Naive thymus-derived CD4-positive, alpha-beta T cell (primary cell): ENCODE measurements around the gene CCDC57. TPM values are rescaled to one million over a fixed set of nuclear protein-coding genes. Genes with fewer than 3 reads are reported as not detected.

Source experiments
- ATAC-seq: fragments of 150-1000 bp; cut with Tn5 transposase; 2 replicates; pipeline ENCODE4 v1.10.0; 2021; ENCODE audit warnings: mild to moderate bottlenecking, moderate library complexity
- CTCF ChIA-PET: fragments of 350-600 bp; sonication (Branson Sonifier 250); formaldehyde crosslinking; loops from one replicate; lab custom pipeline; 2021; ENCODE audit warnings: antibody characterized with exemption; lab: Charles Lee
- POLR2A ChIA-PET: fragments of 350-600 bp; sonication (Branson Sonifier 250); formaldehyde crosslinking; loops from one replicate; lab custom pipeline; 2021; ENCODE audit warnings: antibody characterized with exemption, inconsistent platforms; lab: Charles Lee
- DNase-seq, 9 donors: peaks; one replicate each; pipeline versions ENCODE4 v3.0.0 to v3.0.0-alpha.2; 2020 to 2022; ENCODE audit warnings: mixed read lengths in 1 of 9
- H3K27ac ChIP-seq: one replicate; pipeline ENCODE4 v1.7.0; 2013; ENCODE audit warnings: mild to moderate bottlenecking, low read depth, low read length, moderate library complexity
- H3K27me3 ChIP-seq, 2 donors: one replicate each; pipeline ENCODE4 v1.7.0; 2013; ENCODE audit warnings: low read length in 2 of 2, mild to moderate bottlenecking in 2 of 2, moderate library complexity in 2 of 2; ENCODE audit not compliant: control insufficient read depth in 2 of 2, insufficient read depth in 2 of 2
- H3K36me3 ChIP-seq, 3 experiments: 1 replicate in 2 of 3; 2 replicates in 1 of 3; pipeline ENCODE4 v1.7.0; 2013; ENCODE audit warnings: low read length in 3 of 3, mild to moderate bottlenecking in 3 of 3, moderate library complexity in 1 of 3; ENCODE audit not compliant: insufficient read depth in 3 of 3, control insufficient read depth in 2 of 3
- H3K4me1 ChIP-seq, 2 donors: one replicate each; pipeline ENCODE4 v1.7.0; 2013; ENCODE audit warnings: low read length in 2 of 2, mild to moderate bottlenecking in 2 of 2, moderate library complexity in 1 of 2; ENCODE audit not compliant: control insufficient read depth in 2 of 2, insufficient read depth in 2 of 2
- H3K4me3 ChIP-seq: 2 replicates; pipeline ENCODE4 v1.7.0; 2013; ENCODE audit warnings: mild to moderate bottlenecking, low read length
- H3K9me3 ChIP-seq, 3 experiments: 1 replicate in 2 of 3; 2 replicates in 1 of 3; pipeline ENCODE4 v1.7.0; 2013; ENCODE audit warnings: low read length in 3 of 3; ENCODE audit not compliant: control insufficient read depth in 2 of 3
- H3K27ac Mint-ChIP-seq, 9 donors: one replicate each; pipeline ENCODE4 v1.8.0; 2020 to 2022; ENCODE audit warnings: mixed read lengths in 9 of 9, mild to moderate bottlenecking in 8 of 9, moderate library complexity in 5 of 9, inconsistent platforms in 2 of 9
- H3K27me3 Mint-ChIP-seq, 5 donors: one replicate each; pipeline ENCODE4 v1.8.0; 2021 to 2022; ENCODE audit warnings: mixed read lengths in 5 of 5, mild to moderate bottlenecking in 1 of 5
- H3K36me3 Mint-ChIP-seq, 5 donors: one replicate each; pipeline ENCODE4 v1.8.0; 2020 to 2022; ENCODE audit warnings: mixed read lengths in 5 of 5, mild to moderate bottlenecking in 3 of 5, inconsistent platforms in 1 of 5
- H3K4me1 Mint-ChIP-seq, 7 donors: one replicate each; pipeline ENCODE4 v1.8.0; 2020 to 2022; ENCODE audit warnings: mixed read lengths in 7 of 7, mild to moderate bottlenecking in 3 of 7, inconsistent platforms in 1 of 7
- H3K4me3 Mint-ChIP-seq, 10 donors: one replicate each; pipeline ENCODE4 v1.8.0; 2020 to 2022; ENCODE audit warnings: mild to moderate bottlenecking in 10 of 10, mixed read lengths in 10 of 10, moderate library complexity in 6 of 10, inconsistent platforms in 2 of 10
- H3K9me3 Mint-ChIP-seq, 11 donors: one replicate each; pipeline ENCODE4 v1.8.0; 2020 to 2022; ENCODE audit warnings: mixed read lengths in 11 of 11, mild to moderate bottlenecking in 4 of 11, inconsistent platforms in 1 of 11, moderate library complexity in 1 of 11
- intact Hi-C, 2 donors: fragments of 100-400 bp; cut with micrococcal nuclease; formaldehyde crosslinking; loops; one replicate each; pipeline ENCODE4 v1.15.1; 2023
- polyA plus RNA-seq, 2 donors: library from polyadenylated mRNA; unstranded; fragments of 300-500 nt; fragmentation: Illumina TruSeq; gene quantifications; one replicate each; pipeline ENCODE4 v1.2.3, GENCODE V29; 2021
- total RNA-seq, 6 experiments: library from RNA in 5 of 6; stranded (reverse) in 5 of 6; gene quantifications; 1 replicate in 5 of 6; 2 replicates in 1 of 6; pipeline ENCODE4 v1.2.3 and lab custom pipeline; 2021 to 2026

CCDC57 gene
- total and polyA plus RNA-seq, 7 experiments from 2014 or later: 32.1 to 127 (median 92.1) TPM

DNA sequence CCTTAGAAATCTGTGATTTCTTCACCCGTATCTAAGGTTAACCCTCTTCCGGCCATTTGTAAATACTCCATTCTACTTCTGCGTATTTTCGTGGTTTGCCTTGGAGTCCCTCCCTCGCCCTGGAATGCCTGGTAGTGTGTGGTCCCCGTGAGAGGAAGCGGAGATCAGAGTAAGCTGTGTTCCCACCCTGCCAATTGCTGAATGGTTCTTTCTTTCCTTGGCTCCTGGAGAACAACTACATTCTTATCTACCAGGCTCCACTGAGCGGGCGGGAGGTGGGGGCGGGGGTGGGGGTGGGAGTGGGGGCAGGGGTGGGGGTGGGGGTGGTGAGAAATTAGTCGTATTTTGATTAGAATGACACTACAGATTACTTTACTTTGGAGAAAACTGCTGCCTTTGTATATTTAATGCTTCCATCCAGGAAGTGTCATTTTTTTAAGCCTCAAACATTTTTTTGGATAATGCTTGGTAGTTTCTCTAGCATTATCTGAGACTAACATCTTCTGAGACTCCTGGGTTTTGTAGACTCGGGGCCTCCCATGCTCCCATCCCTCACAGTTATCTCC, 93.7 kb downstream of the CCDC57 start:
- Histone ChIP-seq H3K27me3 (no peaks in the 10 kb centered on the region), H3K9me3 (no peaks in the 10 kb centered on the region), H3K4me1 (peaks cover 0 to 44% of the 10 kb centered on the region in 2 donors), H3K27ac (no peak overlapping the region), H3K4me3 (no peak overlapping the region), H3K36me3 (peaks cover 0 to 6% (median 0%) of the 10 kb centered on the region in 3 experiments)
- intact Hi-C loops: no loop called here
- Mint-ChIP-seq H3K4me3 (peak overlapping the region in 1 of 10 donors; percentile 56), H3K9me3 (peaks cover 0 to 2% (median 0%) of the 10 kb centered on the region in 11 donors), H3K27me3 (no peaks in the 10 kb centered on the region), H3K4me1 (peaks cover 21 to 57% (median 52%) of the 10 kb centered on the region in 7 donors), H3K27ac (peak overlapping the region in 7 of 9 donors; percentile 34 to 100 (median 89)), H3K36me3 (peaks cover 0 to 6% (median 2%) of the 10 kb centered on the region in 5 donors)
- POLR2A ChIA-PET: interaction anchor here (0.9 kb wide), 1 partner anchor 81 kb away, joined by 3 read pairs; no protein-coding TSS in a partner anchor
- no peak for ATAC-seq
- no peak for DNase-seq
- CTCF ChIA-PET: interaction anchor here (0.6 to 1.9 kb wide), 3 partner anchors 27 to 160 kb away, joined by 3 to 8 read pairs (median 3); no protein-coding TSS in a partner anchor

DNA sequence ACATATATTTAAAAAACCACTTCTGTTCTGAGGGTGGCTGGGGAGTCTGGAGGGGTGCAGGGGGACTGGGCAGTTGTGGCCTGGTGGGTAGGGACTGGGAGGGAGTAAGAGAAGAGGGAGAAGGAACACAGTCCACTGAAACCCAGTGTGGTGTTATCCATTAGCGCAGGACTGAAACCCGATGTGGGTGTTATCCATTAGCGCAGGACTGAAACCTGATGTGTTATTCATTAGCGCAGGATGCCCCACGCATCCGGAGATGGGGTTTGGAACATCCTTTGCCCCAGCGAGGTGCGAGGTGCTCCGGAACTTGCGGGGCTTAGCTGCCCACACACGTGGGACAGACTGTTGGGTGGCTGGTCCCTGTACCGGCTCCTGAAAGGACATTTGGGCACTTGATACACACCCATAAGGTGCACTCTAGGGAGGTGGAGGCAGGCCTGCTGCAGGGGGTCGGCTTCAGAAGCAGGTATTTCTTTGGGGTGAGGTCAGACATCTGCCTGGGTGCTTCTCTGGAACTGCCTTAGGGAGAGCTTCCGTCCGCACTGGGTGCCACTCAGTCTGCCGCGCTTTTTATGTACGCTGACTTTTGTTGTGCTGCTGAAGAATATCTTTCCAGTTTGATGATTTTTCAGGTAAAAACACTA, 94.4 kb downstream of the CCDC57 start:
- no peaks in the 10 kb centered on the region for H3K27me3 Mint-ChIP-seq
- intact Hi-C loops: no loop called here
- no peak overlapping the region for H3K4me3 Mint-ChIP-seq
- peaks cover 0 to 2% (median 0%) of the 10 kb centered on the region in 11 donors for H3K9me3 Mint-ChIP-seq
- no peak overlapping the region for H3K27ac ChIP-seq
- H3K27ac Mint-ChIP-seq: peak overlapping the region in 4 of 9 donors; percentile 36 to 100 (median 80)
- ChIA-PET POLR2A (no interaction called here), CTCF (interaction anchor here (0.6 kb wide), 1 partner anchor 27 kb away, joined by 3 read pairs; no protein-coding TSS in a partner anchor)
- no peaks in the 10 kb centered on the region for H3K27me3 ChIP-seq
- no peaks in the 10 kb centered on the region for H3K9me3 ChIP-seq
- H3K36me3 ChIP-seq: peaks cover 0 to 9% (median 0%) of the 10 kb centered on the region in 3 experiments
- DNase-seq (no peak), ATAC-seq (no peak)
- peaks cover 0 to 39% of the 10 kb centered on the region in 2 donors for H3K4me1 ChIP-seq
- no peak overlapping the region for H3K4me3 ChIP-seq
- H3K4me1 Mint-ChIP-seq: peaks cover 19 to 51% (median 46%) of the 10 kb centered on the region in 7 donors
- peaks cover 0 to 11% (median 2%) of the 10 kb centered on the region in 5 donors for H3K36me3 Mint-ChIP-seq

DNA sequence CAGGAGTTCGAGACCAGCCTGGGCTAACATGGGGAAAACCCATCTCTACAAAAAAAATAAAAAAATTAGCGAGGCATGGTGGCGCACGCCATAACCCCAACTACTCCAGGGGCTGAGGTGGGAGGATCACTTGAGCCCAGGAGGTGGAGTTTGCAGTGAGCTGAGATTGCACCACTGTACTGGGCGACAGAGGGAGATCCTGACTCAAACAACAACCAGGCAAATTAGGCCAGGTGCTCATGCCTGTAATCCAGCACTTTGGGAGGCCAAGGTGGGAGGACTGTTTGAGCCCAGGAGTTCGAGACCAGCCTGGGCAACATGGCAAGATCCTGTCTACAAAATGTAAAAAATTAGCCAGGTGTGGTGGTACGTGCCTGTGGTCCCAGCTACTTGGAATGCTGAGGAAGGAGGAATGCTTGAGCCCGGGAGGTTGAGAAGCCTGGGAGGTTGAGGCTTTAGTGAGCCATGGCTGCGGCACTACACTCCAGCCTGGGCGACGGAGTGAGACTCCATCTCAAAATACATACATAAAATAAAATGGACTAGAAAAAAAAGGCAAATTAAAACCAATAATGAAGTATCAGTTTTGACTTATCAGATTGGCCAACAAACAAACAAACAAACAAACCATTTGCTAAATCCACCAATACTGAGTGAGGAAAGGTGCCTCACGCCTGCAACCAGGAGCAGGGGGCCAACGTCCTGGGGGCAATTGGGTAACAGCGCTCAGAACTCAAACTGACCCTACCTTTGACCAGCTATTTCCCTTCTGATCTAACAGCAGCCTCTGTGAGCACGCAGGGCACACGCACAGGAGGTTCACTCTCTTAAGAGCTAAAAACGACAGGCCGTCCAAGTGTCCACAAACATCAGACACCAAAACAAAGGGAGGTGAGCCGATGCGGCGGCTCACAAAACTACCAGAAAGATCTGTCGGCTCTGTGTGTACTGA, 95.2 kb downstream of the CCDC57 start:
- H3K27me3 ChIP-seq: no peaks in the 10 kb centered on the region
- no peak overlapping the region for H3K4me3 ChIP-seq
- DNase-seq (no peak), ATAC-seq (no peak)
- Mint-ChIP-seq H3K4me1 (peaks cover 13 to 42% (median 37%) of the 10 kb centered on the region in 7 donors), H3K36me3 (peaks cover 0 to 17% (median 1%) of the 10 kb centered on the region in 5 donors), H3K27ac (peak overlapping the region in 4 of 9 donors; percentile 36 to 100 (median 52)), H3K4me3 (no peak overlapping the region), H3K27me3 (no peaks in the 10 kb centered on the region), H3K9me3 (no peaks in the 10 kb centered on the region)
- no peaks in the 10 kb centered on the region for H3K9me3 ChIP-seq
- intact Hi-C loops: no loop called here
- CTCF ChIA-PET: interaction anchor here (0.8 kb wide), 1 partner anchor 11 kb away, joined by 3 read pairs; no protein-coding TSS in a partner anchor
- no peak overlapping the region for H3K27ac ChIP-seq
- peaks cover 0 to 30% of the 10 kb centered on the region in 2 donors for H3K4me1 ChIP-seq
- H3K36me3 ChIP-seq: peaks cover 0 to 16% (median 0%) of the 10 kb centered on the region in 3 experiments
- POLR2A ChIA-PET: interaction anchor here (0.7 to 2.0 kb wide), 2 partner anchors 19 to 52 kb away, joined by 3 to 5 read pairs; partner anchors contain the start of gene DUS1L

DNA sequence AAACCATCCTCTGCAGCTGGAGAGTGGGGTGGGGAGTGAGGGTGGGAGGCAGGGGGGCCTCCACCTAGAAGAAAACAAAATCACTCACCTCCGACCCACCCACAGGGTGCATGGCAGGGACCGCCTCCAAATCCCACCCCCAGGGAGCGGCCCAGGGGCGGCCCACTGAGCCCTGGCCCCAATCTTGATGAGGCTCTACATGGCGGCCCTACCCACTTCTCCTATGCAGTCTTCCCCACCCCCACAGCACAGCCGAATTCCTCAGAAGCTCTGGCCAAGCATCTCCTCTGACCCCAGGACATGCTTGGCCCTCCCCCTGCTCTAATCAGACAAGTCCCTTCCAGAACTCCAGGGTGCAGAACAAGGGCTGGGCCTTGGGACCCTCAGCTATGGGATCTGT, 96.4 kb downstream of the CCDC57 start:
- Histone ChIP-seq H3K36me3 (peaks cover 0 to 17% (median 0%) of the 10 kb centered on the region in 3 experiments), H3K27me3 (no peaks in the 10 kb centered on the region), H3K9me3 (no peaks in the 10 kb centered on the region), H3K4me1 (peaks cover 0 to 18% of the 10 kb centered on the region in 2 donors), H3K27ac (no peak overlapping the region), H3K4me3 (no peak overlapping the region)
- intact Hi-C loops: no loop called here
- H3K4me3 Mint-ChIP-seq: no peak overlapping the region
- DNase-seq: no peak
- no peak for ATAC-seq
- CTCF ChIA-PET: interaction anchor here (0.8 kb wide), 1 partner anchor 10 kb away, joined by 3 read pairs; no protein-coding TSS in a partner anchor
- POLR2A ChIA-PET: interaction anchor here (0.6 to 2.0 kb wide), 3 partner anchors 11 to 346 kb away, joined by 3 to 9 read pairs (median 5); partner anchors contain the start of gene DUS1L
- peaks cover 7 to 31% (median 26%) of the 10 kb centered on the region in 7 donors for H3K4me1 Mint-ChIP-seq
- H3K27me3 Mint-ChIP-seq: no peaks in the 10 kb centered on the region
- H3K9me3 Mint-ChIP-seq: no peaks in the 10 kb centered on the region
- no peak overlapping the region for H3K27ac Mint-ChIP-seq
- peaks cover 0 to 20% (median 0%) of the 10 kb centered on the region in 5 donors for H3K36me3 Mint-ChIP-seq

DNA sequence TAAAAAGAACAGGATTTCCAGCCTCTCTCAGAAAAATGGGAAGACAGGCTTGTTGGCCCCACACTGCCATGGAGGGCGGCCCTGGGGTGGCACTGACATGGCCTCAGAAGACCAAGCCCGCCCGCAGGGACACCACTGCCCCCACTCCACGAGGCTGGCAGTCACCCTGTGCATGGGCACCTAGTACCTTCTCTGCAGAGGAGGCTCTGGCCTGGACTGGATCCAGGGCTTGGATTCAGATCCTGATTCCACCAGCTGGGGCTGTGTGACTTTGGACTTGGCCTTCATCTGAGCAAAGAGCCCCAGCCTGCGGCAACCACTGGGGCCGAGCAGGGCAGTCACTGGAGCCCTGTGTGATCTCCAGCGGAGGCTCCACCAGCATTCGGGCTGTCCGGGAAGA, 97.8 kb downstream of the CCDC57 start:
- CTCF ChIA-PET: interaction anchor here (0.6 kb wide), 1 partner anchor 12 kb away, joined by 3 read pairs; no protein-coding TSS in a partner anchor
- no peak for ATAC-seq
- peaks cover 0 to 20% (median 0%) of the 10 kb centered on the region in 5 donors for H3K36me3 Mint-ChIP-seq

More for the DNA sequence above, 97.8 kb downstream of the CCDC57 start:
- Histone ChIP-seq H3K4me1 (peaks cover 0 to 7% of the 10 kb centered on the region in 2 donors), H3K9me3 (no peaks in the 10 kb centered on the region), H3K36me3 (peaks cover 0 to 17% (median 0%) of the 10 kb centered on the region in 3 experiments), H3K27me3 (no peaks in the 10 kb centered on the region), H3K27ac (no peak overlapping the region), H3K4me3 (no peak overlapping the region)
- Mint-ChIP-seq H3K27me3 (no peaks in the 10 kb centered on the region), H3K4me3 (no peak overlapping the region), H3K4me1 (peaks cover 7 to 21% (median 13%) of the 10 kb centered on the region in 7 donors), H3K9me3 (no peaks in the 10 kb centered on the region), H3K27ac (no peak overlapping the region)
- intact Hi-C loops: no loop called here
- no peak for DNase-seq
- POLR2A ChIA-PET: interaction anchor here (1.4 to 1.9 kb wide), 2 partner anchors 9 to 12 kb away, joined by 4 to 9 read pairs; no protein-coding TSS in a partner anchor
